ENCODE data around the gene SND1.

DNA sequence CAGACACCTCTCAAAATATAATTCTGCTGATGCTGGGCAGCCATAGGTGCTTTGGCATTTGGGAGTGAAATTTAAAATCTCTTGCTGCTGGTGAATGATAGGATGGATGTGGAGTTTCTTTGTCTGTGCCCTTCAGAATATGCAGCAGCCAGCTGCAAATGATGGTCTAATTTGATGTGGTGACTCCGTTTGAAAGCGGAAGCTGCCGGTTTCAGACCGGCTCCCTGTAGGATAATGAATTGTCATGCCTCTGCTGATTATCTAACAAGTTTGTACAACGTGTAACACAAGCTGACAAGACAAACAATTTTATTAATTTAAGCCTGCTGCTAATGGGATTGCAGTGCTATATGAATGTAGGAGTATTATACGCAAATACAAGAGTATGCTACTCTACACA is 103.5 kb downstream of the SND1 start:
- TF ChIP-seq, protein P1, sequence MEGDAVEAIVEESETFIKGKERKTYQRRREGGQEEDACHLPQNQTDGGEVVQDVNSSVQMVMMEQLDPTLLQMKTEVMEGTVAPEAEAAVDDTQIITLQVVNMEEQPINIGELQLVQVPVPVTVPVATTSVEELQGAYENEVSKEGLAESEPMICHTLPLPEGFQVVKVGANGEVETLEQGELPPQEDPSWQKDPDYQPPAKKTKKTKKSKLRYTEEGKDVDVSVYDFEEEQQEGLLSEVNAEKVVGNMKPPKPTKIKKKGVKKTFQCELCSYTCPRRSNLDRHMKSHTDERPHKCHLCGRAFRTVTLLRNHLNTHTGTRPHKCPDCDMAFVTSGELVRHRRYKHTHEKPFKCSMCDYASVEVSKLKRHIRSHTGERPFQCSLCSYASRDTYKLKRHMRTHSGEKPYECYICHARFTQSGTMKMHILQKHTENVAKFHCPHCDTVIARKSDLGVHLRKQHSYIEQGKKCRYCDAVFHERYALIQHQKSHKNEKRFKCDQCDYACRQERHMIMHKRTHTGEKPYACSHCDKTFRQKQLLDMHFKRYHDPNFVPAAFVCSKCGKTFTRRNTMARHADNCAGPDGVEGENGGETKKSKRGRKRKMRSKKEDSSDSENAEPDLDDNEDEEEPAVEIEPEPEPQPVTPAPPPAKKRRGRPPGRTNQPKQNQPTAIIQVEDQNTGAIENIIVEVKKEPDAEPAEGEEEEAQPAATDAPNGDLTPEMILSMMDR (IDR thresholded peaks at IDR 0.05): no peak
- TF ChIP-seq POLR2A (IDR thresholded peaks at IDR 0.05): no peak

Measured in vagina (tissue), 2 donors.